ENCODE results near the gene FBXL16. TPM values are rescaled to one million over a fixed set of nuclear protein-coding genes. Genes with fewer than 3 reads are reported as not detected.

The FBXL16 gene
- total and polyA plus RNA-seq, 9 of the 15 experiments (the other 6 are each of a cell fraction or from before 2014, with no cell fraction given) = 0.21 to 8.2 (median 1.7) TPM

GRCh38 chr16:678858-679813, 26.5 kb downstream of the FBXL16 start (continued):
- no peak for TF ChIP-seq ZNF3 (CRISPR knock-in tag; IDR thresholded peaks at IDR 0.05)
- no peak for TF ChIP-seq BRD9 (IDR thresholded peaks at IDR 0.05; ENCODE audit: low read depth, partially characterized antibody)
- TF ChIP-seq TFAM (CRISPR knock-in tag; conservative IDR thresholded peaks at IDR 0.05) = no peak
- no peak for TF ChIP-seq UBTF (IDR thresholded peaks at IDR 0.05; ENCODE audit: borderline replicate concordance in 1 of 2, low read depth in 2 of 2, low read length in 2 of 2)
- no peak for TF ChIP-seq ZNF764 (CRISPR knock-in tag; IDR thresholded peaks at IDR 0.05; ENCODE audit: low read depth)
- TF ChIP-seq CEBPZ (IDR thresholded peaks at IDR 0.05; ENCODE audit: borderline replicate concordance, low read depth, low read length) = no peak
- TF ChIP-seq IRF1 (CRISPR knock-in tag; IDR thresholded peaks at IDR 0.05; ENCODE audit: borderline replicate concordance) = no peak
- no peak for TF ChIP-seq PREB (CRISPR knock-in tag; IDR thresholded peaks at IDR 0.05)
- TF ChIP-seq NFE2 (IDR thresholded peaks at IDR 0.05; ENCODE audit: low read depth) = no peak
- TF ChIP-seq MAFF (IDR thresholded peaks at IDR 0.05; ENCODE audit: low read length) = no peak
- no peak for TF ChIP-seq USF2 (CRISPR knock-in tag; IDR thresholded peaks at IDR 0.05)
- TF ChIP-seq ZNF165 (CRISPR knock-in tag; IDR thresholded peaks at IDR 0.05; ENCODE audit: borderline replicate concordance) = no peak
- no peak for TF ChIP-seq MAX (CRISPR knock-in tag; IDR thresholded peaks at IDR 0.05)
- no peak for TF ChIP-seq ZNF668 (CRISPR knock-in tag; IDR thresholded peaks at IDR 0.05)
- no peak for TF ChIP-seq RNF2 (IDR thresholded peaks at IDR 0.05)
- TF ChIP-seq ATF2 (CRISPR knock-in tag; IDR thresholded peaks at IDR 0.05) = no peak

Data from K562 (cell line).